Neuronal stem cell (in vitro differentiated cells): Measurements from ENCODE around the gene ASMTL.

ENCODE experiments used
- DNase-seq: peaks from one replicate; pipeline ENCODE4 v3.0.0-alpha.2; 2013; ENCODE audit warnings: low spot score
- H2AFZ ChIP-seq: one replicate; pipeline ENCODE4 v1.6.1; 2013; ENCODE audit warnings: mild to moderate bottlenecking, low read length, inconsistent platforms
- H2AK5ac ChIP-seq: 2 replicates; pipeline ENCODE4 v1.6.1; 2013; ENCODE audit warnings: low read depth, mild to moderate bottlenecking, inconsistent platforms, low read length, moderate library complexity, mixed read lengths
- H2BK120ac ChIP-seq: 2 replicates; pipeline ENCODE4 v1.6.1; 2013; ENCODE audit warnings: low read depth, mild to moderate bottlenecking, inconsistent platforms, low read length, moderate library complexity, mixed read lengths
- H2BK12ac ChIP-seq: one replicate; pipeline ENCODE4 v1.6.1; 2013; ENCODE audit warnings: low read length, inconsistent platforms
- H2BK15ac ChIP-seq: 2 replicates; pipeline ENCODE4 v1.6.1; 2013; ENCODE audit warnings: mild to moderate bottlenecking, low read length, inconsistent platforms, mixed read lengths
- H2BK5ac ChIP-seq: one replicate; pipeline ENCODE4 v1.6.1; 2013; ENCODE audit warnings: inconsistent platforms, mild to moderate bottlenecking, low read length, moderate library complexity
- H3K14ac ChIP-seq: one replicate; pipeline ENCODE4 v1.6.1; 2013; ENCODE audit warnings: low read length, inconsistent platforms
- H3K18ac ChIP-seq: 2 replicates; pipeline ENCODE4 v1.6.1; 2013; ENCODE audit warnings: low read length, inconsistent platforms
- H3K23ac ChIP-seq: 2 replicates; pipeline ENCODE4 v1.6.1; 2013; ENCODE audit warnings: low read depth, mild to moderate bottlenecking, mixed read lengths, low read length, inconsistent platforms; ENCODE audit not compliant: poor library complexity
- H3K27ac ChIP-seq: replicated peaks from 3 replicates; pipeline ENCODE4 v1.5.1; 2013; ENCODE audit warnings: low read length, inconsistent platforms
- H3K27me3 ChIP-seq, 3 experiments: 2 replicates each; pipeline ENCODE4 v1.6.1; 2013; ENCODE audit warnings: low read length in 3 of 3, mild to moderate bottlenecking in 2 of 3, inconsistent platforms in 1 of 3, low read depth in 1 of 3, mixed read lengths in 1 of 3, moderate library complexity in 1 of 3; ENCODE audit not compliant: control insufficient read depth in 3 of 3, insufficient read depth in 3 of 3
- H3K36me3 ChIP-seq, 2 donors: replicated peaks in 1 of 2; 2 replicates each; pipeline ENCODE4 v1.6.1; 2013; ENCODE audit warnings: low read length in 2 of 2; ENCODE audit not compliant: control insufficient read depth in 2 of 2, insufficient read depth in 2 of 2
- H3K4ac ChIP-seq: 2 replicates; pipeline ENCODE4 v1.6.1; 2013; ENCODE audit warnings: inconsistent platforms, mild to moderate bottlenecking, low read length, moderate library complexity
- H3K4me1 ChIP-seq, 2 donors: 1 replicate in 1 of 2; 2 replicates in 1 of 2; pipeline ENCODE4 v1.6.1; 2013; ENCODE audit warnings: low read length in 2 of 2, low read depth in 1 of 2; ENCODE audit not compliant: control insufficient read depth in 2 of 2, insufficient read depth in 1 of 2
- H3K4me2 ChIP-seq: one replicate; pipeline ENCODE4 v1.6.1; 2013; ENCODE audit warnings: mild to moderate bottlenecking, low read length, inconsistent platforms; ENCODE audit not compliant: insufficient read depth, poor library complexity, severe bottlenecking
- H3K4me3 ChIP-seq, 2 donors: 2 replicates each; pipeline ENCODE4 v1.5.1; 2013; ENCODE audit warnings: low read length in 2 of 2, mild to moderate bottlenecking in 2 of 2, inconsistent platforms in 1 of 2, moderate library complexity in 1 of 2
- H3K79me1 ChIP-seq: one replicate; pipeline ENCODE4 v1.6.1; 2013; ENCODE audit warnings: low read depth, mild to moderate bottlenecking, inconsistent platforms, low read length, moderate library complexity
- H3K9ac ChIP-seq: one replicate; pipeline ENCODE4 v1.6.1; 2013; ENCODE audit warnings: mild to moderate bottlenecking, low read depth, low read length, inconsistent platforms; ENCODE audit not compliant: poor library complexity
- H3K9me3 ChIP-seq, 2 donors: replicated peaks in 1 of 2; 2 replicates each; pipeline versions ENCODE3 to v1.6.1; 2013; ENCODE audit warnings: low read length in 2 of 2, mild to moderate bottlenecking in 2 of 2, inconsistent platforms in 1 of 2, low read depth in 1 of 2, mixed read lengths in 1 of 2, moderate library complexity in 1 of 2; ENCODE audit not compliant: control insufficient read depth in 2 of 2, insufficient read depth in 1 of 2
- H4K8ac ChIP-seq: one replicate; pipeline ENCODE4 v1.6.1; 2013; ENCODE audit warnings: low read depth, mild to moderate bottlenecking, inconsistent platforms, low read length, moderate library complexity
- H4K91ac ChIP-seq: one replicate; pipeline ENCODE4 v1.6.1; 2013; ENCODE audit warnings: low read length, low read depth, mild to moderate bottlenecking, inconsistent platforms; ENCODE audit not compliant: poor library complexity
- WGBS, 2 donors: extraction: QIAGEN DNeasy Blood & Tissue Kit; methylation state at CpG; one replicate each; pipeline ENCODE4 v1.1.7; 2013; ENCODE audit warnings: missing lambda C conversion rate in 2 of 2, mixed read lengths in 1 of 2; ENCODE audit not compliant: insufficient read length in 2 of 2, insufficient replicate concordance in 1 of 2; ENCODE audit errors: extremely low coverage in 2 of 2; 5-methylcytosine and 5-hydroxymethylcytosine counted together

Gene ASMTL

DNA sequence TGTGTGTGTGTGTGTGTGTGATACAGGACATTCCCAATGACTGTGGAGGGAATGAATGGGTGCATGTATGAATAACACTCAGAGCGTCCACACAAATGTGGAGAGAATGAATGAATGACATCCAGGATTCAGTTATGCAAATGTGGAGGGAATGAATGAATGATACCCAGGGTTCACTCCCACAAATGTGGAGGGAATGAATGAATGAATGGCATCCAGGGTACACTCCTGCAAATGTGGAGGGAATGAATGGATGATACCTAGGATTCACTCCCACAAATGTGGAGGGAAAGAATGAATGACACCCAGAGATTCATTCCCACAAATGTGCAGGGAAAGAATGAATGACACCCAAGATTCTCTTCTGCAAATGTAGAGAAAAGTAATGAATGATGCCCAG, 36.0 kb upstream of the ASMTL start:
- Histone ChIP-seq H3K9me3 (peaks cover 2 to 3% of the 10 kb centered on the region in 2 donors), H3K4me1 (peaks cover 0 to 1% of the 10 kb centered on the region in 2 donors), H2BK15ac (no peak overlapping the region), H3K18ac (no peak overlapping the region), H2BK12ac (no peak overlapping the region), H3K36me3 (no peaks in the 10 kb centered on the region), H2AK5ac (no peak overlapping the region), H3K4ac (no peak overlapping the region), H3K9ac (no peak overlapping the region), H2AFZ (no peak overlapping the region), H2BK5ac (no peak overlapping the region), H4K8ac (no peak overlapping the region), H4K91ac (no peak overlapping the region), H3K27me3 (peaks cover 0 to 3% (median 0%) of the 10 kb centered on the region in 3 experiments), H2BK120ac (no peak overlapping the region), H3K27ac (no peak overlapping the region), H3K4me3 (no peak overlapping the region), H3K23ac (no peak overlapping the region), H3K14ac (no peak overlapping the region), H3K79me1 (no peaks in the 10 kb centered on the region), H3K4me2 (no peak overlapping the region)
- no CpG with 5 or more reads among the region's 1 CpG for WGBS, 2 donors
- DNase-seq = no peak

DNA sequence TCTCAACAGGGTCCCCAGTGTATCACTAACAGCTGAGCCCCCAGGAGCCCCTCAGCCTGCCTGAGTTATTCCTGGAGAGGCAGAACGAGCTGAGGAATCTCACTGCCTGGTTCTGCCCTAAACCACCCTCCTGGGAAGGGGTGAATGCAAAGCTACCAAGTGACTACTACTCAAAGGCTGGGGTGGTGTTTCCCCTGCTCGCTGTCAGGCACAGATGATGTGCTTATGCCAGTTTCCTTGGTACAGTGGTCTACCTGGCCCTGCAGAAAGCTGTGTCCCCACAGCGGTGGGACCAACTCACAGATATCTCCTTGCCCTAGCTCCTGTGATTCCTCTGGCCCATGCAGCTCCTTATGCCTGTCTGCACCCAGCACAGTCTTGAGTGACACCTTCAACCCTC, 35.4 kb upstream of the ASMTL start:
- Histone ChIP-seq H2BK120ac (no peak overlapping the region), H2AK5ac (no peak overlapping the region), H4K91ac (no peak overlapping the region), H3K9me3 (peaks cover 2 to 3% of the 10 kb centered on the region in 2 donors), H4K8ac (no peak overlapping the region), H3K18ac (peak overlapping the region; percentile 4), H3K27ac (no peak overlapping the region), H2BK12ac (no peak overlapping the region), H2BK15ac (no peak overlapping the region), H3K23ac (no peak overlapping the region), H3K4ac (no peak overlapping the region), H3K79me1 (no peaks in the 10 kb centered on the region), H3K27me3 (no peaks in the 10 kb centered on the region), H3K36me3 (no peaks in the 10 kb centered on the region), H3K4me1 (no peaks in the 10 kb centered on the region), H3K4me2 (no peak overlapping the region), H3K9ac (peak overlapping the region; percentile 45), H3K14ac (no peak overlapping the region), H2BK5ac (no peak overlapping the region), H3K4me3 (no peak overlapping the region), H2AFZ (no peak overlapping the region)
- DNase-seq = no peak
- WGBS, 2 donors = no CpG with 5 or more reads among the region's 3 CpGs

DNA sequence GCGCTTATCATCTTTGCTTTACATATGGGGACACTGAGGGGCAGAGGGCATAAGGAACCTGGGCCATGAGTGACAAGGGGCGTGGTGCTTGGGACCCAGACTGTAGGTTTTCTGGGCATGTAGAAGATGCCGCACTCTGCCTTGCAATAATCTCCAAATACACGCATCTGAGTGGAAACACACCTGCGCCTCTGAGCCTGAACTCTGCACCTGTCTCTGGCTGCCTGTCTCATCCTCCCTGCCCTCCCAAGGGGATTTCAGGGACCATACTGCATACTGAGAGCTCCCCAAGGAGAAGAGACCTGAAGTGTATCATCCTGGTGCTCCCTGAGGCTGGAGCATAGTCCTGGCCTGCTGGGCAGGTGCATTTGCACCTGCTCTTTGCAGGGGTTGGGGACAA, 34.7 kb upstream of the ASMTL start:
- no peaks in the 10 kb centered on the region for H3K4me1 ChIP-seq
- no peak for DNase-seq
- H2AK5ac ChIP-seq = peak overlapping the region; percentile 72
- no peak overlapping the region for H4K91ac ChIP-seq
- H2BK12ac ChIP-seq = no peak overlapping the region
- H3K36me3 ChIP-seq = no peaks in the 10 kb centered on the region
- no peaks in the 10 kb centered on the region for H3K27me3 ChIP-seq
- no peak overlapping the region for H3K4me3 ChIP-seq
- H3K9ac ChIP-seq = no peak overlapping the region
- H3K18ac ChIP-seq = peak overlapping the region; percentile 27
- no peak overlapping the region for H3K14ac ChIP-seq
- H4K8ac ChIP-seq = no peak overlapping the region
- no CpG with 5 or more reads among the region's 5 CpGs for WGBS, 2 donors
- H3K4me2 ChIP-seq = no peak overlapping the region
- no peak overlapping the region for H2BK120ac ChIP-seq
- H2AFZ ChIP-seq = no peak overlapping the region
- H2BK5ac ChIP-seq = no peak overlapping the region
- no peak overlapping the region for H3K4ac ChIP-seq
- no peak overlapping the region for H3K23ac ChIP-seq
- no peak overlapping the region for H2BK15ac ChIP-seq
- peaks cover 0 to 2% of the 10 kb centered on the region in 2 donors for H3K9me3 ChIP-seq
- no peaks in the 10 kb centered on the region for H3K79me1 ChIP-seq
- H3K27ac ChIP-seq = no peak overlapping the region

DNA sequence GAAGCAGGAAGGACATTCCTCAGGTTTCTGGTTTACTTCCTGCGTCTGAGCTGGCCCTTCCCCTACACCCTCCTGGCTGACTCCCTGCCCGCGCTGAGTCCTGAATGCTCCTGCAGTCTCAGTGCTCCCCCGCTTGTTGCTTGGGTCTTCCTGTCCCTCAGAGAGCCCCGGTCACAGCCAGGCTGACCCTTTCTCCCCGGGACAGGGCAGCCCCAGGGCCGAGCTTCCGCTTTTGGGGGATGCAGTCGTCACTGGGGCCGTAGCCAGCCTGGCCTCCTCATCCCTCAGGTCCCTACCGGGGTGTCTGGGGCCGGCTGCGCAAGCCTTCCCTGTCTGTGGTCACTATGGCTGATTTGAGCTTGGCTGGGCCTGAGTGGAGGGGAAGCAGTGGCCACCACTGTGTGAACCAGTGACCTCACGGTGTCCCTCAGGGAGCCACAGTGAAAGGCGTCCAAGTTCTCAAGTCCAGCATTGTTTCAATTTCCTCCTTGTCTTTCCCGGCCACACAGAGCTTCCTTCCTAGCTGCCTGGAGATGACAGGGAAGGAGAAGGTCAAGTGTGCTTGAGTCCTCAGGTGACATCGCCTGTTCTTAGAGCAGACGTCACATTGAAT, 34.1 kb upstream of the ASMTL start:
- Histone ChIP-seq H3K18ac (peak overlapping the region; percentile 77), H2BK5ac (no peak overlapping the region), H3K9ac (no peak overlapping the region), H3K23ac (no peak overlapping the region), H3K4me1 (no peaks in the 10 kb centered on the region), H4K91ac (no peak overlapping the region), H3K27me3 (no peaks in the 10 kb centered on the region), H3K14ac (peak overlapping the region; percentile 27), H2BK15ac (peak overlapping the region; percentile 6), H3K4me3 (no peak overlapping the region), H2AK5ac (peak overlapping the region; percentile 72), H2BK12ac (peak overlapping the region; percentile 35), H3K9me3 (peaks cover 0 to 2% of the 10 kb centered on the region in 2 donors), H3K4ac (no peak overlapping the region), H3K79me1 (no peaks in the 10 kb centered on the region), H3K4me2 (no peak overlapping the region), H4K8ac (peak overlapping the region; percentile 72), H3K36me3 (no peaks in the 10 kb centered on the region), H3K27ac (no peak overlapping the region), H2BK120ac (no peak overlapping the region), H2AFZ (peak overlapping the region; percentile 66)
- no peak for DNase-seq
- no CpG with 5 or more reads among the region's 18 CpGs for WGBS, 2 donors
